Measurements from ENCODE around the gene SGSH. TPM values are rescaled to one million over a fixed set of nuclear protein-coding genes. Genes with fewer than 3 reads are reported as not detected.

SGSH gene
- total and polyA plus RNA-seq, 3 donors from 2014 or later: 19.8 to 50.3 (median 29.7) TPM

GRCh38 chr17:80160536-80160935 lies 59.6 kb downstream of the SGSH start:
- DNase-seq: no peak
- TF ChIP-seq CTCF (IDR thresholded peaks at IDR 0.05) (no peak), POLR2A (IDR thresholded peaks at IDR 0.05) (no peak)
- no peak overlapping the region for H3K4me3 ChIP-seq
- H3K4me1 ChIP-seq: no peaks in the 10 kb centered on the region
- H3K27me3 ChIP-seq: no peaks in the 10 kb centered on the region
- H3K27ac ChIP-seq: no peak overlapping the region
- H3K9me3 ChIP-seq: no peaks in the 10 kb centered on the region
- 38 to 57% methylated on average over 3 of the region's 3 CpGs for WGBS, 2 donors
- intact Hi-C loops (cut with DNase I; ENCODE audit: low total_unique reads): no loop called here
- H3K36me3 ChIP-seq (ENCODE audit: low read depth, missing control alignments): no peaks in the 10 kb centered on the region

Other genes starting within 250 kb of the SGSH start
- 10 to 100 TPM; 11.0 to 16.0 TPM for gene TBC1D16, start 184.5 kb downstream of the SGSH start, total RNA-seq
- gene TBC1D16, start 184.5 kb downstream of the SGSH start, polyA plus RNA-seq (ENCODE audit: insufficient read depth, low read depth, low replicate concordance): 11.7 TPM
- gene CCDC40, start 183.7 kb downstream of the SGSH start, total RNA-seq: 10 to 100 TPM; 26.7 to 43.6 TPM
- gene CCDC40, start 183.7 kb downstream of the SGSH start, polyA plus RNA-seq (ENCODE audit: insufficient read depth, low read depth, low replicate concordance): 38.6 TPM
- 100 to 1,000 TPM; 166 to 190 TPM for gene GAA, start 118.8 kb downstream of the SGSH start, total RNA-seq
- gene GAA, start 118.8 kb downstream of the SGSH start, polyA plus RNA-seq (ENCODE audit: insufficient read depth, low read depth, low replicate concordance): 155 TPM
- gene EIF4A3, start 73.2 kb downstream of the SGSH start, total RNA-seq: 10 to 100 TPM; 67.1 to 85.6 TPM
- 99.3 TPM for gene EIF4A3, start 73.2 kb downstream of the SGSH start, polyA plus RNA-seq (ENCODE audit: insufficient read depth, low read depth, low replicate concordance)
- 1 to 10 TPM; 3.5 to 6.1 TPM for gene CARD14, start 50.3 kb downstream of the SGSH start, total RNA-seq
- 2.1 TPM for gene CARD14, start 50.3 kb downstream of the SGSH start, polyA plus RNA-seq (ENCODE audit: insufficient read depth, low read depth, low replicate concordance)
- gene SLC26A11, start 94 bp upstream of the SGSH start, total RNA-seq: 10 to 100 TPM; 16.9 to 19.0 TPM
- 8.4 TPM for gene SLC26A11, start 94 bp upstream of the SGSH start, polyA plus RNA-seq (ENCODE audit: insufficient read depth, low read depth, low replicate concordance)
- gene RNF213, start 40.5 kb upstream of the SGSH start, total RNA-seq: 10 to 100 TPM; 66.9 to 68.9 TPM
- gene RNF213, start 40.5 kb upstream of the SGSH start, polyA plus RNA-seq (ENCODE audit: insufficient read depth, low read depth, low replicate concordance): 25.3 TPM
- 10 to 100 TPM; 55.2 to 63.9 TPM for gene ENDOV, start 194.8 kb upstream of the SGSH start, total RNA-seq
- gene ENDOV, start 194.8 kb upstream of the SGSH start, polyA plus RNA-seq (ENCODE audit: insufficient read depth, low read depth, low replicate concordance): 41.4 TPM

All from testis (tissue), 3 donors.